ENCODE data around the gene OR2Y1. TPM values are rescaled to one million over a fixed set of nuclear protein-coding genes. Genes with fewer than 3 reads are reported as not detected.
A peak's percentile ranks its signal among the peaks of the same experiment; 100 is the strongest.
"Not testable (repeated sequence)": the region's sequence is repeated elsewhere in the genome, so short reads cannot be mapped to it uniquely, and the experiment has no call there.

Gene OR2Y1
- not detected for polyA plus RNA-seq (2013, experiment 1 of 2)
- polyA plus RNA-seq (2013, experiment 2 of 2) = not detected

DNA sequence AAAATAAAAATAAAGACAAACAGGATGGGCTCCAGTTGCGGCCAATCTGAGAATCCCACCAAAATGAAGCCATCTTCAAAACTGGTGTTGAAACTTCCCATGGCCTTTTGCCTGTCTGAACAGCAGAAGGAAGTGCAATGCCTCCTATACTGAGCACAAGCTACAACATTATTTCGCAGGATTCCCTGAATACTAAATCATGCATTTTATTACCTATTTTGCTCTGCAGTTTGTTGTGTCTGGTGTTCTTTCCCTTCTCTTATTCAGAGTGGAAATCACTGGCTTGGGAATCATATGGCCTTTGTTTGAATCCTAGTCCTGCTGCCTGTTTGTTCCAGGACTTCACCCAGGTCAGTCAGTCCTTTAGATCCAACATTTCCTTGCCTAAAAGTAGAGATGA, at the start of gene OR2Y1:
TSS of gene OR2Y1 (minus strand) at position 101 of the 400 bp plus-strand sequence. CDS start at position 101, 0 bp downstream.
- Histone ChIP-seq H3K4me2 (ENCODE audit: insufficient read depth, low read length, poor library complexity, severe bottlenecking) (no peak within 1 kb of the TSS), H2BK15ac (ENCODE audit: low read length) (no peak within 1 kb of the TSS), H3K14ac (ENCODE audit: low read length) (no peak within 1 kb of the TSS), H2AK5ac (ENCODE audit: low read depth, low read length) (no peak within 1 kb of the TSS), H3K27me3 (ENCODE audit: control insufficient read depth in 3 of 3, insufficient read depth in 3 of 3, low read depth in 1 of 3, low read length in 3 of 3) (peaks cover 0 to 17% (median 0%) of the 10 kb centered on the region in 3 experiments), H2AFZ (ENCODE audit: low read length) (no peak within 1 kb of the TSS), H3K18ac (ENCODE audit: low read length) (no peak within 1 kb of the TSS), H3K36me3 (replicated peaks in 1 of 2; ENCODE audit: control insufficient read depth in 2 of 2, insufficient read depth in 2 of 2, low read length in 2 of 2) (no peaks in the 10 kb centered on the region), H2BK12ac (ENCODE audit: low read length) (no peak within 1 kb of the TSS), H2BK5ac (ENCODE audit: low read length) (no peak within 1 kb of the TSS), H3K9me3 (replicated peaks in 1 of 2; ENCODE audit: control insufficient read depth in 2 of 2, insufficient read depth in 1 of 2, low read depth in 1 of 2, low read length in 2 of 2) (no peaks in the 10 kb centered on the region), H3K4ac (ENCODE audit: low read length) (no peak within 1 kb of the TSS), H3K79me1 (ENCODE audit: low read depth, low read length) (no peaks in the 10 kb centered on the region), H3K27ac (replicated peaks; ENCODE audit: low read length) (no peak within 1 kb of the TSS), H3K4me3 (ENCODE audit: low read length in 2 of 2) (no peak within 1 kb of the TSS), H3K23ac (ENCODE audit: low read depth, low read length, poor library complexity) (peak within 1 kb of the TSS; percentile 47), H3K4me1 (ENCODE audit: control insufficient read depth in 2 of 2, insufficient read depth in 1 of 2, low read depth in 1 of 2, low read length in 2 of 2) (no peaks in the 10 kb centered on the region), H3K9ac (ENCODE audit: low read depth, low read length, poor library complexity) (no peak within 1 kb of the TSS), H2BK120ac (ENCODE audit: low read depth, low read length) (no peak within 1 kb of the TSS), H4K91ac (ENCODE audit: low read depth, low read length, poor library complexity) (no peak within 1 kb of the TSS), H4K8ac (ENCODE audit: low read depth, low read length) (no peak within 1 kb of the TSS)
- no peak for DNase-seq (ENCODE audit: low spot score)
- WGBS, 2 donors (ENCODE audit: extremely low coverage in 2 of 2, insufficient read length in 2 of 2, insufficient replicate concordance in 1 of 2) = no CpG with 5 or more reads among the region's 2 CpGs

GRCh38 chr5:180788651-180789410, 49.0 kb upstream of the OR2Y1 start:
- not testable (repeated sequence) for H2AK5ac ChIP-seq (ENCODE audit: low read depth, low read length); H2AFZ ChIP-seq (ENCODE audit: low read length); H3K23ac ChIP-seq (ENCODE audit: low read depth, low read length, poor library complexity); H2BK120ac ChIP-seq (ENCODE audit: low read depth, low read length); H4K91ac ChIP-seq (ENCODE audit: low read depth, low read length, poor library complexity); H3K14ac ChIP-seq (ENCODE audit: low read length); H3K4ac ChIP-seq (ENCODE audit: low read length); H2BK12ac ChIP-seq (ENCODE audit: low read length); H3K4me2 ChIP-seq (ENCODE audit: insufficient read depth, low read length, poor library complexity, severe bottlenecking); H4K8ac ChIP-seq (ENCODE audit: low read depth, low read length); H3K9ac ChIP-seq (ENCODE audit: low read depth, low read length, poor library complexity); H3K27me3 ChIP-seq (ENCODE audit: control insufficient read depth in 3 of 3, insufficient read depth in 3 of 3, low read depth in 1 of 3, low read length in 3 of 3); H3K4me3 ChIP-seq (ENCODE audit: low read length in 2 of 2); DNase-seq (ENCODE audit: low spot score); H2BK15ac ChIP-seq (ENCODE audit: low read length); H3K18ac ChIP-seq (ENCODE audit: low read length); H3K27ac ChIP-seq (replicated peaks; ENCODE audit: low read length); H2BK5ac ChIP-seq (ENCODE audit: low read length); H3K9me3 ChIP-seq (replicated peaks in 1 of 2; ENCODE audit: control insufficient read depth in 2 of 2, insufficient read depth in 1 of 2, low read depth in 1 of 2, low read length in 2 of 2)
- Histone ChIP-seq H3K79me1 (ENCODE audit: low read depth, low read length) (peaks cover 13% of the 10 kb centered on the region), H3K4me1 (ENCODE audit: control insufficient read depth in 2 of 2, insufficient read depth in 1 of 2, low read depth in 1 of 2, low read length in 2 of 2) (peaks cover 22 to 24% of the 10 kb centered on the region in 2 donors), H3K36me3 (replicated peaks in 1 of 2; ENCODE audit: control insufficient read depth in 2 of 2, insufficient read depth in 2 of 2, low read length in 2 of 2) (peaks cover 22 to 47% of the 10 kb centered on the region in 2 donors)
- no CpG with 5 or more reads among the region's 19 CpGs for WGBS, 2 donors (ENCODE audit: extremely low coverage in 2 of 2, insufficient read length in 2 of 2, insufficient replicate concordance in 1 of 2)

- H2AK5ac ChIP-seq (ENCODE audit: low read depth, low read length) = peak overlapping the region; percentile 91
- H3K9me3 ChIP-seq (replicated peaks in 1 of 2; ENCODE audit: control insufficient read depth in 2 of 2, insufficient read depth in 1 of 2, low read depth in 1 of 2, low read length in 2 of 2) = no peaks in the 10 kb centered on the region
- no peak overlapping the region for H4K8ac ChIP-seq (ENCODE audit: low read depth, low read length)
- peaks cover 22 to 24% of the 10 kb centered on the region in 2 donors for H3K4me1 ChIP-seq (ENCODE audit: control insufficient read depth in 2 of 2, insufficient read depth in 1 of 2, low read depth in 1 of 2, low read length in 2 of 2)
- H2BK12ac ChIP-seq (ENCODE audit: low read length) = no peak overlapping the region
- peaks cover 11% of the 10 kb centered on the region for H3K79me1 ChIP-seq (ENCODE audit: low read depth, low read length)
- peak overlapping the region; percentile 62 for H3K18ac ChIP-seq (ENCODE audit: low read length)
- no peak overlapping the region for H3K14ac ChIP-seq (ENCODE audit: low read length)
- no peak overlapping the region for H2BK5ac ChIP-seq (ENCODE audit: low read length)
- no peak overlapping the region for H3K23ac ChIP-seq (ENCODE audit: low read depth, low read length, poor library complexity)
- DNase-seq (ENCODE audit: low spot score) = no peak
- peaks cover 20 to 41% of the 10 kb centered on the region in 2 donors for H3K36me3 ChIP-seq (replicated peaks in 1 of 2; ENCODE audit: control insufficient read depth in 2 of 2, insufficient read depth in 2 of 2, low read length in 2 of 2)
- no peak overlapping the region for H2BK15ac ChIP-seq (ENCODE audit: low read length)
- H3K9ac ChIP-seq (ENCODE audit: low read depth, low read length, poor library complexity) = peak overlapping the region; percentile 15
- no peak overlapping the region for H3K4me2 ChIP-seq (ENCODE audit: insufficient read depth, low read length, poor library complexity, severe bottlenecking)
- no peak overlapping the region for H2BK120ac ChIP-seq (ENCODE audit: low read depth, low read length)
- no peak overlapping the region for H4K91ac ChIP-seq (ENCODE audit: low read depth, low read length, poor library complexity)
- H3K27me3 ChIP-seq (ENCODE audit: control insufficient read depth in 3 of 3, insufficient read depth in 3 of 3, low read depth in 1 of 3, low read length in 3 of 3) = no peaks in the 10 kb centered on the region
- no peak overlapping the region for H3K4ac ChIP-seq (ENCODE audit: low read length)
- H2AFZ ChIP-seq (ENCODE audit: low read length) = no peak overlapping the region
- no CpG with 5 or more reads among the region's 20 CpGs for WGBS, 2 donors (ENCODE audit: extremely low coverage in 2 of 2, insufficient read length in 2 of 2, insufficient replicate concordance in 1 of 2)
- no peak overlapping the region for H3K4me3 ChIP-seq (ENCODE audit: low read length in 2 of 2)
- H3K27ac ChIP-seq (replicated peaks; ENCODE audit: low read length) = no peak overlapping the region
Observed at GRCh38 chr5:180787711-180788431, 48.0 kb upstream of the OR2Y1 start.
